ENCODE measurements around the gene ENOX1.
A peak's percentile ranks its signal among the peaks of the same experiment; 100 is the strongest.

ENOX1 gene

DNA sequence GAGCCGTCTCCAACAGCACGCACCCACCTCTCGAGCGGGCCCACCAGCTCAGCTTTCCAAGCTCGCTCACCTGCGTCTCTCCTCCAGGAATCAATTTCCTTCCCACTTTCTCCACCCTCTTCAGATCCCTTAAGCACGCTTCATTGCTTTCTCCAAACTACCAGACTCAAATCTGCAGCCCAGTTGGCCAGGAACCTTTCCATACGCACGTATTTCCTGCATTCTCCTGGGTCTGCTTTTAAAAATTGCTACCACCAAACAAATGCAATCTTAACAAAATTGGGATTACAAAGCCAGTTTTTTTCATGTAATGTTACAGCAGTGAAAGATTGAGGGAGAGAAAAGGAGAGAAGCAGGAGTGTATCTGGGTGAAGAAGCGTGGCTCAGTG lies 1.5 kb downstream of the ENOX1 start:
- DNase-seq, result peak in 1 of 14 donors; percentile 31

- DNase-seq, result no peak
These were observed 2.3 kb downstream of the ENOX1 start for GRCh38 chr13:43784496-43784895.

GRCh38 chr13:43783820-43784219 lies 3.0 kb downstream of the ENOX1 start:
- DNase-seq, result no peak

GRCh38 chr13:43782686-43783085 lies 4.1 kb downstream of the ENOX1 start:
- DNase-seq, result no peak

- no peak for DNase-seq
These were observed 6.1 kb downstream of the ENOX1 start for GRCh38 chr13:43780666-43781065.

- DNase-seq, result no peak
These were observed 10.2 kb downstream of the ENOX1 start for GRCh38 chr13:43776501-43777079.

DNA sequence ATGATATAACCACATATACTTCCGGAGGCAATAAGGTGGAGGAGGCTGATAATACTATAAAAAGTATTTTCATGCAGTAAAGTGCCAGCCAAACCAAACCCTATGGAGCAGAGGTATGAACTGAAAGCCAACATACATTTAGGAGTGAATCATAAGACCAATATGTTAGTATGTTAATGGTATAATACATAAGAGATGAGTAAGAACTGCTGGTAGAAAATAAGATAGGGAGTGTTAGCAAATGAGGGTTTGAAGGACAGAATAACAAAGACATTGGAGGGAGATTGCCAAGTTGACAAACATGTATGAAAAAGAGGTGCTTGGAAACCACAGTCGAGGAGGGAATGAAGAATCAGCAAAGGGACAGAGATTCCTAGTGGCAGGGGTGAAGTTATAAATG lies 10.8 kb downstream of the ENOX1 start:
- no peak for DNase-seq

DNA sequence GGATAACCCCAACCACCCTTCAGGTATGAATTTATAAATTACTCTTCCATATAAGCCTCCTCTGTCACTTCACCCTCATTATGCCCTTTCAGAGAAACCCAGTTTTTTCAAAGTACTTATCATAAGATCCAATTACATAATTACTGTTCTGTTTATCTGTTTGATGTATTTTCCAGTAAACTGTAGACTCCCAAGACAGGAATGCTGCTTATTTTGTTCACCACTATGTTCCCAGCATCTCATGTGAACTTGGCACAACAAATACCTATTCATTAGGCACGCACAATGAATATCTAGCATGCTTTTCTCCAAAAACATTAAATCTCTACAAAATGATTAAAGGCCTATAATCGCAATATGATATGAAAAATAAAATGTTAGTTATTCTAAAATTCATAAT lies 13.2 kb downstream of the ENOX1 start:
- DNase-seq, result no peak

DNA sequence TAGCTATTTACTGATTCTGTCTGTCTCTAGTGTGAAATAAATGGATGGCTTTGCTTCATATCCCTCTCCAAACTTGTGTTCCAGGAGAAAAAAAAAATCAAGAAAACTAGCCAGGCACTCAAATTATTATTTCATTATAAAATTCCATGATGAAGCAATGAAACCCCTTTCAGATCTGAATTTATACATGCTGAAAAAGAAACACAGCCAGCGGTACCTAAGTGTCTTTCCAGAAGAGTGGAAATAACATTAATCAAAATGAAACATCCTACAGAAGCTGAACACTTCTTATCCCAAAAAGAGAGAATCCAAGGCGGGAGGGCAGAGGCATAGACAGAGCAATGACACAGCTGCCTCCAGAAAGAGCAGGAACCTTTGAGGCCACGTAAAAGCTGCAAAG lies 15.9 kb downstream of the ENOX1 start:
- no peak for DNase-seq

DNA sequence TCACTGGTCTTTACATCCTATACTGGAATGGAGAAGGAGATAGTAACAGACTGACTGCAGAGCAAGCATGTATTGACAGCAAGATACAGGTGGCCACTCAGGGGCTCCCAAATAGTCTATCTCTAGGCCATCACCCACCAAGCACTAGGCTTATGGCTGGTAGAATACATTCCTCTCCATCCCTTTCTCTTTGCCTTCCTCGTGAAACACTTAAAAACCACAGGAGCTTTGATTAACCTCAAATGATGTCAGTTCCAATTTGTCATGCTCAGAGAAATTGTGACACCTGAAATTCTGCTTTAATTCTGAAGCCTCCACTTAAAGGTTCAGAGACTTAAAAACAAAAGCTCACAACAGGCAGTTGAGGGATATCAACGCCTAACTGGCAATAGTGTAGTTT lies 17.2 kb downstream of the ENOX1 start:
- no peak for DNase-seq

DNA sequence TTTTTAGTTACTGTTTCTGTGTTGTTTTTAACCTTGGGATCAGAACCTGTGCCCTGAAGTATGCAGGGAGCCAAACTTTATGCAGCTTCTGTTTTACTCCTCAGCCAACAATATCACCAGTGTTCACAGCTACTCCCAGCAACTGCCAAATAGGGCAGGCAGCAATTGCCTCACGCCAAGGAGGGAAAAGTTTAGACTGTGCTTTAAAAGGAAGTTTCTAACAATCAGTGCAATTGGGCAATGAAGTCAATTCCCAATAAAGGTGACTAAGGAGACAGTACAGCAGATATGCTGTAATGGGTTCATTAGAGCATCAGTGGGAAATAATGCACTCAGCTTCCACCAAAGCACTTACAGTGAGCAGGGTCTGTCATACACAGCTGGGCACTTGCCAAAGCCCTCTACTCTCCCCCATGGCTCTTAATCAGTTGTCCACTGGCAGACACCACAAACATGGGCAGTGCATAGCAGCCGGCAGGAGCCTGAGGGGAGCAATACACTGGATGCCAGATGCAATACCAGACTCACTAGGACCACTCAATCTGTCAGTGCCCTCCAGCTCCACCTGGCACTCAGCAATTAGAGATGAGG lies 19.3 kb downstream of the ENOX1 start:
- DNase-seq, result peak in 5 of 14 donors; percentile 8 to 48 (median 35)

GRCh38 chr13:43766725-43767124 lies 20.0 kb downstream of the ENOX1 start:
- DNase-seq, result no peak

DNA sequence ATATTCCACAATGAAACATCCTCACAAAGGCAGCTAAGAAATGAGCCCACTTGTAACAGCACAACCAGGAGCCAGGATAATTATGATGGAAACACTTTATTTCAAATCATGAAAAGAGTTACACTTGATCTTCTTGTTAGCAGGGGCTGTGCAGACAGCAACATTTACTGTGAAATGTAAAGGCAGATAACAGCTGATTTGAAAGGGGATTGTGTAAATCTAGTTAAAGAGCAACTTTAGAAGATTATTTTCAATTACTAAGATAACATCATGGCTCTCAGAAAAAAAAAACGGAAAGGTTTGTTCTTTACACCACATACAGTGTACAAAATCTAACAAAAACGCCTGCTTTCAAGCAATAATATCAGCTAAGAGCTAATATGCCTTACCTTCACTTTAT lies 22.4 kb downstream of the ENOX1 start:
- no peak for DNase-seq

GRCh38 chr13:43763143-43763759 lies 23.5 kb downstream of the ENOX1 start:
- DNase-seq, result no peak

- no peak for DNase-seq
These were observed 25.0 kb downstream of the ENOX1 start for GRCh38 chr13:43761616-43762315.

DNA sequence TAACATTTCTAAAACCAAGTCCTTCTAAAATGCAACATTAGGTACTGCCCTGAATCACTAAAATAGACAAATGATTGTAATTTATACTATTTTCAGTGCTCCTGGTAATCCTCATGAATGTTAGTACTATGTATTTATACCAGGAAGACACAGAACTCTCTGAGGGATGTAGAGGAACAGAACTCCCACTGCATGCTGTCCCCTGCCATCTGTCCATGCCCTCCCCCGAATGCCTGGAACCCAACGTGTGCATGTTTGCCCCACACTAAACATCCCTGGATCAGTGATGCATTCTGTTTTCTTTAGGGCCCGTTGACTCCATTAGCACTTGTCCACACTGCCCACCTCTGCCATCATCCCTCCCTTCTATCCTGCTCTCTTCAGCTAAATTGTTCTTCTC lies 26.5 kb downstream of the ENOX1 start:
- DNase-seq, result no peak

DNA sequence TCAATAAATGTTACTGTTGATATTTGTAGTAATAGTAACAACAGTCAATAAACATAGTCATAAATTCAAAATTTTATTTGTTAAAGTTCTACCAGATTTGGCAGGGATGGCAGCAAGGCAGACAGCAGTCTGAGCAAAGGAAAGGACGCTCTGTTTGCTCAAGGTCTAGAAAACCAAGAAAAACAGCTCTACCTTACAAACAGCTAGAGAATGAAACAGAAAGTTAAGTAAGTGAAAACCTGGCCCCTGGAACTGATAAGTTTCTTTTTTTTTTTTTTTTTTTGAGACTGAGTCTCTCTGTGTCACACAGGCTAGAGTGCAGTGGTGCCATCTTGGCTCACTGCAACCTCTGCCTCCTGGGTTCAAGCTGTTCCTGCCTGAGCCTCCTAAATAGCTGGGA lies 27.9 kb downstream of the ENOX1 start:
- DNase-seq, result no peak

- no peak for DNase-seq
These were observed 29.5 kb downstream of the ENOX1 start for GRCh38 chr13:43757266-43757665.

GRCh38 chr13:43755844-43756243 lies 30.9 kb downstream of the ENOX1 start:
- no peak for DNase-seq

DNA sequence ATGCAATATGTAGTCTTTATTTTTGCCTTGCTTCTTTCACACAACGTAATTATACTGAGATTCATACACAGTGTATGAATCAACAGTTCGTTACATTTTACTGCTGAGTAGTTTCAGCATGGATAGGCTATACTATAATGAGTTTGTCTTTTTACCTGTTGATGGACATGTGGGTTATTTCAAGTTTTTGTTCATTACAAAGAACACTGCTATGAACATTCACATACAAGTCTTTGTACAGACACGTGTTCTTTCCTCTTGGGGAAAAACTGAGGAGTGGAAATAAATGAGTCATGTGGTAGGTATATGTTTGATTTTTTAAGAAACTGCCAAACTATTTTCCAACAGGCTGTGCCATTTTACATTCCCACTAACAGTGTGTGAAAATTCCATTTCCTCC lies 35.1 kb downstream of the ENOX1 start:
- no peak for DNase-seq

GRCh38 chr13:43749503-43749902 lies 37.3 kb downstream of the ENOX1 start:
- DNase-seq, result no peak

DNA sequence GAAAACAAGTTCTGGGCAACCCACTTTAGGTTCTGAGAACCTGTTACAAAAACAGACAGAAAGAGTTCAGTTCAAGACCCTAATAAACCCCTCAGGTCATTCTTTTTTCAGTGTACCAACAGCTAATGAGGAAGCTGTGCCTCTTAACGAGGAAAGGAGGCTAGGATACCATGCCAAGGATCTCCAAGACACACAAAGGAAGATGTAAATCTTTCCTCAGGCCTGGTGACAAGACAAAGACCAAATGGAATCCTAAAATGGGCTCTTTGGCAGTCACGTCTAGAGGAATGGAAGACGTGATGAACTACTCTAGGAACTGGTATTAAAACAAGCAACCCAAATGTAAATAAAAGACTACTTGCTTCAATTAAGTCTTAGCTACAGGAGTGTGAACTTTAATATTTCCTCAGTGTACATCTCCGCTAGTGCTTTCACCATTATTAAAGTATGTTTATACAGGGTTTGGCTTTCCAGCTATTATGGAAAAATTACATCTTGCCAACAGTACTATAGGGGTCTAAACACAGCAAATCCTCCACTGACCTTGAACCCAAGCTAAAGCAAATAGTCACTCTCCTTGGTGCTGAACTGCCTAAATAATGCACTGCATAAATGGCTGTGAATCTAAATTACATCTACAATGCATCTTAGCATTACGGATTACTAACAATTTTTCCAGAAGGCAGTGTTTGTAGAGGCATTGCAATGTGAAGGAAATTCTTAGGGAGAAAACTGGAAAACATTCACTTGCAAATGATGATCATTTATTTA lies 42.3 kb downstream of the ENOX1 start:
- DNase-seq, result no peak

- DNase-seq, result no peak
These were observed 43.9 kb downstream of the ENOX1 start for GRCh38 chr13:43742911-43743310.

Measured in C1 segment of cervical spinal cord (tissue), 14 donors.